HEK293 (cell line): Measurements from ENCODE around the gene NUMBL.

ENCODE experiments used
- GLI4 ChIP-seq: fragments of 450-650 bp; formaldehyde crosslinking; IDR thresholded peaks from 2 replicates; pipeline ENCODE4 v1.5.1; 2016; ENCODE audit warnings: missing biosample characterization, missing genetic modification characterization
- SP3 ChIP-seq: fragments of 450-650 bp; formaldehyde crosslinking; IDR thresholded peaks from 2 replicates; pipeline ENCODE4 v1.5.1; 2016; ENCODE audit warnings: missing biosample characterization, missing genetic modification characterization
- TSHZ1 ChIP-seq: fragments of 450-650 bp; formaldehyde crosslinking; IDR thresholded peaks from 2 replicates; pipeline ENCODE4 v1.5.1; 2016; ENCODE audit warnings: missing biosample characterization, missing genetic modification characterization, borderline replicate concordance
- YY2 ChIP-seq: fragments of 450-650 bp; formaldehyde crosslinking; IDR thresholded peaks from 2 replicates; pipeline ENCODE4 v1.5.1; 2016; ENCODE audit warnings: missing biosample characterization, missing genetic modification characterization
- ZBTB1 ChIP-seq: fragments of 450-650 bp; formaldehyde crosslinking; IDR thresholded peaks from 2 replicates; pipeline ENCODE4 v1.5.1; 2016; ENCODE audit warnings: missing biosample characterization, missing genetic modification characterization
- ZBTB10 ChIP-seq: fragments of 450-650 bp; formaldehyde crosslinking; IDR thresholded peaks from 2 replicates; pipeline ENCODE4 v1.5.1; 2016; ENCODE audit warnings: missing biosample characterization, missing genetic modification characterization
- ZBTB11 ChIP-seq: fragments of 450-650 bp; formaldehyde crosslinking; conservative IDR thresholded peaks from 2 replicates; pipeline ENCODE4 v1.5.1; 2016; ENCODE audit warnings: low read depth, missing biosample characterization, missing genetic modification characterization
- ZBTB17 ChIP-seq: fragments of 450-650 bp; formaldehyde crosslinking; IDR thresholded peaks from 2 replicates; pipeline ENCODE4 v1.5.1; 2016; ENCODE audit warnings: missing biosample characterization, missing genetic modification characterization
- ZBTB48 ChIP-seq: fragments of 450-650 bp; formaldehyde crosslinking; IDR thresholded peaks from 2 replicates; pipeline ENCODE4 v1.5.1; 2016; ENCODE audit warnings: missing biosample characterization, missing genetic modification characterization
- ZNF148 ChIP-seq: fragments of 450-650 bp; formaldehyde crosslinking; IDR thresholded peaks from 2 replicates; pipeline ENCODE4 v1.5.0; 2017; ENCODE audit warnings: missing biosample characterization, missing genetic modification characterization, borderline replicate concordance
- ZNF202 ChIP-seq: fragments of 450-650 bp; formaldehyde crosslinking; IDR thresholded peaks from 2 replicates; pipeline ENCODE4 v1.5.1; 2016; ENCODE audit warnings: missing biosample characterization, missing genetic modification characterization, borderline replicate concordance
- ZNF280C ChIP-seq: fragments of 450-650 bp; formaldehyde crosslinking; IDR thresholded peaks from 2 replicates; pipeline ENCODE4 v1.5.1; 2016; ENCODE audit warnings: missing biosample characterization, missing genetic modification characterization
- ZNF426 ChIP-seq: fragments of 450-650 bp; formaldehyde crosslinking; IDR thresholded peaks from 2 replicates; pipeline ENCODE4 v1.5.1; 2017; ENCODE audit warnings: missing biosample characterization, missing genetic modification characterization, mild to moderate bottlenecking, inconsistent platforms, moderate library complexity
- ZNF580 ChIP-seq: fragments of 450-650 bp; formaldehyde crosslinking; IDR thresholded peaks from 2 replicates; pipeline ENCODE4 v1.5.1; 2016; ENCODE audit warnings: missing biosample characterization, missing genetic modification characterization
- ZNF626 ChIP-seq: fragments of 450-650 bp; sonication (Bioruptor Pico); formaldehyde crosslinking; IDR thresholded peaks from 2 replicates; pipeline ENCODE4 v1.5.1; 2018; ENCODE audit warnings: missing biosample characterization, missing genetic modification characterization, inconsistent platforms
- ZNF629 ChIP-seq: fragments of 450-650 bp; formaldehyde crosslinking; IDR thresholded peaks from 2 replicates; pipeline ENCODE4 v1.5.1; 2017; ENCODE audit warnings: missing biosample characterization, missing genetic modification characterization
- ZNF658 ChIP-seq: fragments of 450-650 bp; formaldehyde crosslinking; IDR thresholded peaks from 2 replicates; pipeline ENCODE4; 2016; ENCODE audit warnings: missing biosample characterization, missing genetic modification characterization
- ZNF670 ChIP-seq: fragments of 450-650 bp; formaldehyde crosslinking; IDR thresholded peaks from 2 replicates; pipeline ENCODE4 v1.5.1; 2016; ENCODE audit warnings: missing biosample characterization, missing genetic modification characterization, low read depth
- ZNF768 ChIP-seq: fragments of 450-650 bp; formaldehyde crosslinking; IDR thresholded peaks from 2 replicates; pipeline ENCODE4 v1.5.1; 2018; ENCODE audit warnings: missing biosample characterization, mild to moderate bottlenecking, missing genetic modification characterization
- ZNF777 ChIP-seq: fragments of 450-650 bp; formaldehyde crosslinking; IDR thresholded peaks from 2 replicates; pipeline ENCODE4 v1.5.1; 2017; ENCODE audit warnings: missing biosample characterization, missing genetic modification characterization, borderline replicate concordance
- ZNF792 ChIP-seq: fragments of 450-650 bp; formaldehyde crosslinking; IDR thresholded peaks from 2 replicates; pipeline ENCODE4 v1.5.1; 2016; ENCODE audit warnings: missing biosample characterization, missing genetic modification characterization
- TF ChIP-seq, protein P1 (sequence below): fragments of 450-650 bp; formaldehyde crosslinking; IDR thresholded peaks from 2 replicates; pipeline ENCODE4 v1.5.1; 2016; ENCODE audit warnings: missing biosample characterization, missing genetic modification characterization

Gene NUMBL

GRCh38 chr19:40666803-40667438 lies 23.5 kb downstream of the NUMBL start (continued):
- no peak for TF ChIP-seq ZNF148 (tag by site-specific recombination)
- no peak for TF ChIP-seq ZBTB17 (tag by site-specific recombination)
- TF ChIP-seq ZNF202 (tag by site-specific recombination) = no peak
- no peak for TF ChIP-seq ZNF792
- no peak for TF ChIP-seq GLI4
- TF ChIP-seq ZBTB1 (tag by site-specific recombination) = no peak
- no peak for TF ChIP-seq TSHZ1 (tag by site-specific recombination)
- TF ChIP-seq YY2 = peak; percentile 46; the same call in 1 of the 2 replicates
- no peak for TF ChIP-seq ZNF670 (tag by site-specific recombination)
- TF ChIP-seq ZNF768 (tag by site-specific recombination) = no peak
- no peak for TF ChIP-seq ZNF426 (tag by site-specific recombination)
- TF ChIP-seq ZNF777 (tag by site-specific recombination) = 0 out of 2 replicates have a peak, but pooled peaks have one; percentile 29
- no peak for TF ChIP-seq ZNF626
- TF ChIP-seq, protein P1, sequence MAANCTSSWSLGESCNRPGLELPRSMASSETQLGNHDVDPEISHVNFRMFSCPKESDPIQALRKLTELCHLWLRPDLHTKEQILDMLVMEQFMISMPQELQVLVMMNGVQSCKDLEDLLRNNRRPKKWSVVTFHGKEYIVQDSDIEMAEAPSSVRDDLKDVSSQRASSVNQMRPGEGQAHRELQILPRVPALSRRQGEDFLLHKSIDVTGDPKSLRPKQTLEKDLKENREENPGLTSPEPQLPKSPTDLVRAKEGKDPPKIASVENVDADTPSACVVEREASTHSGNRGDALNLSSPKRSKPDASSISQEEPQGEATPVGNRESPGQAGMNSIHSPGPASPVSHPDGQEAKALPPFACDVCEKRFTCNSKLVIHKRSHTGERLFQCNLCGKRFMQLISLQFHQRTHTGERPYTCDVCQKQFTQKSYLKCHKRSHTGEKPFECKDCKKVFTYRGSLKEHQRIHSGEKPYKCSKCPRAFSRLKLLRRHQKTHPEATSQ (tag by site-specific recombination) = peak; percentile 64; the same call in 1 of the 2 replicates
- no peak for TF ChIP-seq ZNF629
- peak; percentile 41; the same call in 1 of the 2 replicates for TF ChIP-seq ZBTB10 (tag by site-specific recombination)
- no peak for TF ChIP-seq ZNF580 (tag by site-specific recombination)
- TF ChIP-seq ZBTB11 (tag by site-specific recombination) = peak; percentile 98
- TF ChIP-seq ZBTB48 (tag by site-specific recombination) = peak; percentile 12; the same call in 1 of the 2 replicates
- TF ChIP-seq ZNF658 = 0 out of 2 replicates have a peak, but pooled peaks have one; percentile 24
- TF ChIP-seq SP3 (tag by site-specific recombination) = 0 out of 2 replicates have a peak, but pooled peaks have one; percentile 7
- TF ChIP-seq ZNF280C (tag by site-specific recombination) = no peak
